ENCODE results near the gene FAM193A.
"Not testable (repeated sequence)": the region's sequence is repeated elsewhere in the genome, so short reads cannot be mapped to it uniquely, and the experiment has no call there.

DNA sequence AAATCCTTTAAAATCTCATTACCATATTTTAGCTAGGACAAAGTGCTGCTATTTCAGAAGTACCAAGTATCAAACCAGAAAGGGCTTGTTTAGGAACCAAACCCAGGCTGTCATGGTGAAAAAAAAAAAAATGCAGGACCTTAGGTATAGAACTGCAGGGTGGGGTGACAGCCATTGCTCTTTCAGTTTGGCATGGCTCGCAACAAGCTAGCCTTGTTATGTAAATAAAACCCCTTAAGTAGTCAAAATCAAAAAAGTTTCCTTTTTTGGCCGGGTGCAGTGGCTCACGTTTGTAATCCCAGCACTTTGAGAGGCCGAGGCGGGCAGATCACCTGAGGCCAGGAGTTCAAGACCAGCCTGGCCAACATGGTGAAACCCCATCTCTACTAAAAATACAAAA lies 244.2 kb downstream of the FAM193A start:
- not testable (repeated sequence) for TF ChIP-seq POLR2A (IDR thresholded peaks at IDR 0.05)
- TF ChIP-seq, protein P1, sequence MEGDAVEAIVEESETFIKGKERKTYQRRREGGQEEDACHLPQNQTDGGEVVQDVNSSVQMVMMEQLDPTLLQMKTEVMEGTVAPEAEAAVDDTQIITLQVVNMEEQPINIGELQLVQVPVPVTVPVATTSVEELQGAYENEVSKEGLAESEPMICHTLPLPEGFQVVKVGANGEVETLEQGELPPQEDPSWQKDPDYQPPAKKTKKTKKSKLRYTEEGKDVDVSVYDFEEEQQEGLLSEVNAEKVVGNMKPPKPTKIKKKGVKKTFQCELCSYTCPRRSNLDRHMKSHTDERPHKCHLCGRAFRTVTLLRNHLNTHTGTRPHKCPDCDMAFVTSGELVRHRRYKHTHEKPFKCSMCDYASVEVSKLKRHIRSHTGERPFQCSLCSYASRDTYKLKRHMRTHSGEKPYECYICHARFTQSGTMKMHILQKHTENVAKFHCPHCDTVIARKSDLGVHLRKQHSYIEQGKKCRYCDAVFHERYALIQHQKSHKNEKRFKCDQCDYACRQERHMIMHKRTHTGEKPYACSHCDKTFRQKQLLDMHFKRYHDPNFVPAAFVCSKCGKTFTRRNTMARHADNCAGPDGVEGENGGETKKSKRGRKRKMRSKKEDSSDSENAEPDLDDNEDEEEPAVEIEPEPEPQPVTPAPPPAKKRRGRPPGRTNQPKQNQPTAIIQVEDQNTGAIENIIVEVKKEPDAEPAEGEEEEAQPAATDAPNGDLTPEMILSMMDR (IDR thresholded peaks at IDR 0.05), result not testable (repeated sequence)

Data from transverse colon (tissue), 3 donors.